ENCODE data around the gene POU2F2.
"Not testable (repeated sequence)": the region's sequence is repeated elsewhere in the genome, so short reads cannot be mapped to it uniquely, and the experiment has no call there.

The POU2F2 gene

DNA sequence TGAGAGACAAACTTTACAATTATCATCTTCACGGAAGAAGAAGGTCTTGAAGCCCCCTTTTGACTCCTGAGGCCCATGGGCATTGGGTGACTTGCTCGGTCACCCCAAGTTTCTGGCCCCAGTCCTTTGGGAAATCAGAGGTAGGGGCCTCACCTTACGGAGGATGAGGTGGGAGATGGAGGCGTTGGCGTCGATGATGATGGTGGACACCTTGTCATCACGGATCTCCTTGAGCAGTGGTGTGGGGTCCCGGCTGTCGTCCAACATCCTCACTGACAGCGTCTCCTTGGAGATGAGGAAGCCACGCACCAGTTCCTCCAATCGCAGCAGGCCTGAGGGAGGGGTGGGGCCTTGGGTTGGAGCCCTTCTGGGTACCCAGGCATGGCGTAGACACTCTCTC is 73.0 kb downstream of the POU2F2 start:
- no peak for DNase-seq (ENCODE audit: low read depth)

GRCh38 chr19:42057846-42058245 is 74.4 kb downstream of the POU2F2 start:
- no peak for DNase-seq (ENCODE audit: low read depth)

- no peak for DNase-seq (ENCODE audit: low read depth)
These were observed 78.0 kb downstream of the POU2F2 start for GRCh38 chr19:42054205-42054604.

DNA sequence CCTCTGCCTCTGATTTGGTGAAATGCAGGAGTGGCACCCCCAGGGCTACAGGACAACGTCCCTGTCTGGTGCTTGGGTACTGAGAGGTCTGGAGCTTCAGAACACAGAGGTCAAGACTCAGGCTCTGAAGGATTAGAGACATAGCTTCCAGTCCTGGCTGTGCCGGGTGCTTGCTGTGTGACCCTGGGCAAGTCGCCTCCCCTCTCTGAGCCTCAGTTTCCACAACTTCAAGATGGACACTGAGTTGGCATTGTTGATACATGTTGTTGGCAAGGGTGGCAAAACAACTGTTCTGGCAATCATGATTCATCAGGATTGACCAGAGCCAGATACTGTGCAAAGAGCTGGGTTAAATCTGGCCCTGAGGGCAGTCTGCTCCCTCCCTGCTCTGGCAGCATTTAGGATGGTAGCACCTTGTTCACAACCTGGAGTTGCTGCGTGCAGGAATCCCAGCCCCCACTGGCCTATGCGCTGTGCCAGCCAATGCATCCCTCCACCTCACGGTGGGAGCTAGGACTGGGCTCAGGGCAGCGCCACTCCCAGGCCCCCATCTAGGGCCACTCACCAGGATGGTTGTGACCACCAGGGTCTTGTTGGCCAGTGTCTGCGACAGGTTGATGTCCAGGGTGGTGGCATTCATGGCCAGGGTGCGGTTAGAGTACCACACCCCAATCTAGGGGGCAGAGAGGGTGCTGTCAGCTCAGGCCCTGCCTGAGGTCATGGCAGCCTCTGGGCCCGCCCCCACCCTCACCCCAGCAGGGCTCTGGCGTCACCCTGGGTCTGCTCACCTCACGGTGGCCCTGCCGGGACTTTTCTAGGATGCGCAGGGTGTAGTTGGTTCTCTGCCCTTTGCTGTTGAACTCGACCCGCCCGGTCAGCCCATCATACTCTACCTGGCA is 79.0 kb downstream of the POU2F2 start:
- DNase-seq (ENCODE audit: low read depth): no peak

DNA sequence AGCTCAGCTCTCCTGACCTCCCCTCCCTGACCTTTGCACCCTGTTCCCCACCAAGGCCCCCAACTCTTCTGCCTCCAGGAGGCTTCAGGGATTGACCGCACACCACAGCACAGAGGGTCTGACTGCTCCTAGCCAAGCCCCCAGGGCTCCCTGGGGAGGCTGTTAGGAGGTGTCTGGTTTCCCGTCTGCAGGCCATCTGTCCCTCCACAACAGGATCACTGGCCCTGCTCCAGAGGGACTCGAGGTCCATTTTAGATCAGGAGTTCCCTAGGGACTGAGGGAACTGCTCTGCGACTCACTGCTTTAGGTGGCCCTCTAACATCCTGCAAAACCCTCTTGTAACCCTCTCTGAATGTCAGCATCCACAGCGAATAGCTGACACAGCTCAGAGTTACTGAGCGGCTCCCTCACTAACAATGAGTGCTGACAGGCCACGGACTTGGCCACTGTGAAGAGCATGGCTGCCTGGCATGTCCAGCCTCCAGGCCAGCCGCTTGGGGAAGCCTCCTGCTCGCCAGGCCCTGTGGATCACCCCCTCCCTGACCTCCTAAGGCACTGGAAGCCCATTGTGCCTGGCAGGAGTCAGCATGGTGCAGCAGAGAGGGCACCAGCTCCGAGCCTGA is 79.9 kb downstream of the POU2F2 start:
- no peak for DNase-seq (ENCODE audit: low read depth)

- no peak for DNase-seq (ENCODE audit: low read depth)
These were observed 80.8 kb downstream of the POU2F2 start for GRCh38 chr19:42051166-42052115.

GRCh38 chr19:42048992-42049391 is 83.3 kb downstream of the POU2F2 start:
- no peak for DNase-seq (ENCODE audit: low read depth)

DNA sequence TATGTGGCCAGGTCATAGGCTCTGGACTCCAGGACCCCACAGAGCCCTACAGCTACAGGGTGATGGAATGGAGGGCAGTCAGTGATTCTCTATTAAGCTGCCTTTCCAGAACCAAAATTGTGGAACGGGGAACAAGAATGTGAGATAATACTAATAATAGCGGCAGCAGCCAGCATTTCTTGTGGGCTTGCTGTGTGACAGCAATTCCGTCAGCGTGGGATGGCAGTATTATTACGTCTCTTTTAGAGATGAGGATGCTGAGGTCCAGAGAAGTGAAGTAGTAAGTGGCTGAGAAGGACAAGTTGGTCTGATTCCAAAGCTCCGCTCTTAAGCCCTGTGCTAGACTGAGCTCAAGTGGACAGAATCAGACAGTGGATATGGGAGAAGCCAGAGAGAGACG is 86.7 kb downstream of the POU2F2 start:
- DNase-seq (ENCODE audit: low read depth): no peak

GRCh38 chr19:42042455-42043170 is 89.6 kb downstream of the POU2F2 start:
- no peak for DNase-seq (ENCODE audit: low read depth)

GRCh38 chr19:42040491-42040890 is 91.8 kb downstream of the POU2F2 start:
- DNase-seq (ENCODE audit: low read depth): not testable (repeated sequence)

DNA sequence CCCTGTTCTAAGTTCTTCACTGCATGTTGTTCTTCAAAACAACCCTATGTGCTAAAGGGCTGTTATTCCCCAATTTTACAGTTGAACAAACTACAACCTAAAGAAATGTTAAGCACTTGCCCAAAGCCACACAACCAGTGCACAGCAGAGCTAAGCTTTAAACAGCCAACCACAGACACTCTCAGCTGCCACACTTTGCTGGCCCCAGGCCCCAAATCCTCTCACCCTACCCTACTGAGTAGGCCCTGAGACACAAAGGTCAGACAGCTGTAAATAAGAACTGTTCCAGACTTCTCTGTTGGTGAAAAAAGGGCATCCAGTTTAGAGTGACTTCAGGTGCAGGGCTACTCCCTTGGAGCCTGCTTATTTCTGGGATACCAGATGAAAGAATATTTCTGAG is 92.2 kb downstream of the POU2F2 start:
- no peak for DNase-seq (ENCODE audit: low read depth)

GRCh38 chr19:42038666-42039065 is 93.6 kb downstream of the POU2F2 start:
- DNase-seq (ENCODE audit: low read depth): no peak

GRCh38 chr19:42037649-42038048 is 94.6 kb downstream of the POU2F2 start:
- DNase-seq (ENCODE audit: low read depth): no peak
